HepG2 (cell line): ENCODE data around the gene ZKSCAN8. TPM values are rescaled to one million over a fixed set of nuclear protein-coding genes. Genes with fewer than 3 reads are reported as not detected.

Experiments used
- CCAR2 ChIP-seq: fragments of 200-400 bp; formaldehyde crosslinking; optimal IDR thresholded peaks from 2 replicates; pipeline ENCODE3; 2018; ENCODE audit warnings: low read depth, mild to moderate bottlenecking, low read length, moderate library complexity
- E2F5 ChIP-seq: sonication (generic); formaldehyde crosslinking; conservative IDR thresholded peaks from 2 replicates; pipeline ENCODE4 v1.4.0; 2020; ENCODE audit warnings: missing genetic modification reagents
- GLI4 ChIP-seq: sonication (generic); formaldehyde crosslinking; IDR thresholded peaks from 2 replicates; pipeline ENCODE4 v1.5.1; 2020; ENCODE audit warnings: missing genetic modification reagents, mild to moderate bottlenecking, moderate library complexity, borderline replicate concordance
- SMYD3 ChIP-seq: sonication (generic); formaldehyde crosslinking; IDR thresholded peaks from 2 replicates; pipeline ENCODE4 v1.8.1; 2023; ENCODE audit warnings: mild to moderate bottlenecking, missing genetic modification reagents
- TAF15 ChIP-seq: fragments of 200-400 bp; formaldehyde crosslinking; IDR thresholded peaks from one replicate; pipeline ENCODE4 v1.6.1; 2018; ENCODE audit warnings: mild to moderate bottlenecking, low read depth, low read length; ENCODE audit not compliant: poor library complexity, severe bottlenecking
- TOPORS ChIP-seq: sonication (generic); formaldehyde crosslinking; IDR thresholded peaks from 2 replicates; pipeline ENCODE4 v1.8.0; 2023; ENCODE audit warnings: mild to moderate bottlenecking, missing genetic modification reagents
- ZNF225 ChIP-seq: sonication (generic); formaldehyde crosslinking; IDR thresholded peaks from 2 replicates; pipeline ENCODE4 v1.4.0; 2020; ENCODE audit warnings: mild to moderate bottlenecking, missing genetic modification reagents
- ZNF30 ChIP-seq: sonication (generic); formaldehyde crosslinking; IDR thresholded peaks from 2 replicates; pipeline ENCODE4 v1.5.0; 2020; ENCODE audit warnings: mild to moderate bottlenecking, missing genetic modification reagents
- ZNF331 ChIP-seq: sonication (generic); formaldehyde crosslinking; IDR thresholded peaks from 2 replicates; pipeline ENCODE4 v1.4.0; 2020; ENCODE audit warnings: missing genetic modification reagents
- ZNF678 ChIP-seq: sonication (generic); formaldehyde crosslinking; IDR thresholded peaks from 2 replicates; pipeline ENCODE4 v1.4.0; 2020; ENCODE audit warnings: mild to moderate bottlenecking, missing genetic modification reagents
- ZNF704 ChIP-seq: sonication (generic); formaldehyde crosslinking; IDR thresholded peaks from 2 replicates; pipeline ENCODE4 v1.8.1; 2023; ENCODE audit warnings: mild to moderate bottlenecking, inconsistent platforms, moderate library complexity, missing genetic modification reagents, borderline replicate concordance
- ZSCAN20 ChIP-seq: sonication (generic); formaldehyde crosslinking; IDR thresholded peaks from 2 replicates; pipeline ENCODE4 v1.4.0; 2020; ENCODE audit warnings: missing genetic modification reagents, mild to moderate bottlenecking, borderline replicate concordance
- ZSCAN31 ChIP-seq: sonication (generic); formaldehyde crosslinking; IDR thresholded peaks from 2 replicates; pipeline ENCODE4 v1.5.0; 2020; ENCODE audit warnings: low read depth, mild to moderate bottlenecking, missing genetic modification reagents
- polyA plus RNA-seq, 8 experiments: library from polyadenylated mRNA; depleted of rRNA in 3 of 8; stranded (reverse) in 7 of 8; unstranded in 1 of 8; fragments of >200 nt; fragmentation: Illumina TruSeq in 4 of 8; extraction: Trizol in 4 of 8; gene quantifications; 2 replicates each; pipeline versions ENCODE4 v1.2.1 to v1.2.3, GENCODE V29; 2011 to 2016; ENCODE audit warnings: low read depth in 4 of 8, missing spikeins in 1 of 8, mixed read lengths in 1 of 8; ENCODE audit not compliant: insufficient read depth in 1 of 8
- total RNA-seq, 5 experiments: library from RNA; depleted of rRNA; stranded (reverse); fragments of >200 nt; fragmentation: Illumina TruSeq; extraction: Trizol; gene quantifications; 2 replicates each; pipeline ENCODE4 v1.2.3, GENCODE V29; 2016; ENCODE audit warnings: low read depth in 1 of 5
- TF ChIP-seq, protein P1 (sequence below): fragments of 450-650 bp; IDR thresholded peaks from 2 replicates; pipeline ENCODE4 v1.6.1; 2017
- TF ChIP-seq, protein P2 (sequence below): sonication (generic); formaldehyde crosslinking; IDR thresholded peaks from 2 replicates; pipeline ENCODE4 v1.5.0; 2020; ENCODE audit warnings: mild to moderate bottlenecking, missing genetic modification reagents, borderline replicate concordance
- TF ChIP-seq, protein P3 (sequence below): sonication (generic); formaldehyde crosslinking; IDR thresholded peaks from 2 replicates; pipeline ENCODE4 v1.4.0; 2020; ENCODE audit warnings: missing genetic modification reagents

The ZKSCAN8 gene
- total and polyA plus RNA-seq, 2 of the 13 experiments (the other 11 are each of a cell fraction or from before 2014, with no cell fraction given), result 12.4 to 20.9 TPM

DNA sequence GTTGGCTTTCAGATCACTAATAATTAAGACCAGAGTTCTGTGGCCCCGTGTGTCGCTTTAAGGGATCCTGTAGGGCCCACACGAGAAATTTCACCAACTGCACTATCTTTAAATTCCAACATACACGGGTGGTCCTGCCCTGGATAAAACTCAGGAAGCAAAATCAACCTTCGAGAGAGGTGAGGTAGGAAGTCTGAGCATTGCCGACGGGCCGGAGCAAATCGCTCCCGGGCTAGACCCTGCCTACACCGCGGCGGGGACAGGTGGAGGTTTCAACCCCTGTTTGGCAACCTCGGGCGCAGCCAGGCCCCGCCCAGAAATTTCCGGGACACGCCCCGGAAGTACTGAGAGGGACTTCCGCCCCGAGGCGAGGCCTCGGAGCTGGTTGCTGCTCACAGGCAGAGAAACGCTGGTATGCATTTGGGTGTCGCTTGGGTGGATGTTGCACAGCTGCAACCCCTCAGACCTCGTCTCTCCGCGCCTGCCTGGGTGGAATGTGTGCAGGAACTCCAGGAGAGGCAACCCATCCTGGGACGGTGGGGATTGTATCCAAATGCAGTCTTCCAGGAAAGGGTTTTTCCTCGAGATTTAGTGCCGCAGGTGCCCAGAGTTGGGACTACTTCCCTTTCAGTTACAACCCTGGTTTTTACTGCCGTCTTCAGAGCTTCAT lies 19.9 kb downstream of the ZKSCAN8 start (continued):
- no peak for TF ChIP-seq TAF15
- TF ChIP-seq, protein P1, sequence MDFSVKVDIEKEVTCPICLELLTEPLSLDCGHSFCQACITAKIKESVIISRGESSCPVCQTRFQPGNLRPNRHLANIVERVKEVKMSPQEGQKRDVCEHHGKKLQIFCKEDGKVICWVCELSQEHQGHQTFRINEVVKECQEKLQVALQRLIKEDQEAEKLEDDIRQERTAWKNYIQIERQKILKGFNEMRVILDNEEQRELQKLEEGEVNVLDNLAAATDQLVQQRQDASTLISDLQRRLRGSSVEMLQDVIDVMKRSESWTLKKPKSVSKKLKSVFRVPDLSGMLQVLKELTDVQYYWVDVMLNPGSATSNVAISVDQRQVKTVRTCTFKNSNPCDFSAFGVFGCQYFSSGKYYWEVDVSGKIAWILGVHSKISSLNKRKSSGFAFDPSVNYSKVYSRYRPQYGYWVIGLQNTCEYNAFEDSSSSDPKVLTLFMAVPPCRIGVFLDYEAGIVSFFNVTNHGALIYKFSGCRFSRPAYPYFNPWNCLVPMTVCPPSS, result no peak
- TF ChIP-seq, protein P2, sequence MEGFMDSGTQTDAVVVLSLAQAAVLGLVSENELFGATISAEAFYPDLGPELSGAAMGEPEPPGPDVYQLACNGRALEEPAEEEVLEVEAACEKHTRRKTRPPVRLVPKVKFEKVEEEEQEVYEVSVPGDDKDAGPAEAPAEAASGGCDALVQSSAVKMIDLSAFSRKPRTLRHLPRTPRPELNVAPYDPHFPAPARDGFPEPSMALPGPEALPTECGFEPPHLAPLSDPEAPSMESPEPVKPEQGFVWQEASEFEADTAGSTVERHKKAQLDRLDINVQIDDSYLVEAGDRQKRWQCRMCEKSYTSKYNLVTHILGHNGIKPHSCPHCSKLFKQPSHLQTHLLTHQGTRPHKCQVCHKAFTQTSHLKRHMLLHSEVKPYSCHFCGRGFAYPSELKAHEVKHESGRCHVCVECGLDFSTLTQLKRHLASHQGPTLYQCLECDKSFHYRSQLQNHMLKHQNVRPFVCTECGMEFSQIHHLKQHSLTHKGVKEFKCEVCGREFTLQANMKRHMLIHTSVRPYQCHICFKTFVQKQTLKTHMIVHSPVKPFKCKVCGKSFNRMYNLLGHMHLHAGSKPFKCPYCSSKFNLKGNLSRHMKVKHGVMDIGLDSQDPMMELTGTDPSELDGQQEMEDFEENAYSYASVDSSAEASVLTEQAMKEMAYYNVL (CRISPR knock-in tag), result 0 out of 2 replicates have a peak, but pooled peaks have one; percentile 53
- no peak for TF ChIP-seq CCAR2
- TF ChIP-seq ZSCAN31 (CRISPR knock-in tag), result peak; percentile 54; the same call in 1 of the 2 replicates
- peak; percentile 84 for TF ChIP-seq ZNF704
- TF ChIP-seq E2F5 (CRISPR knock-in tag), result no peak
- TF ChIP-seq ZNF30 (CRISPR knock-in tag), result no peak
- TF ChIP-seq GLI4, result peak; percentile 77; the same call in 1 of the 2 replicates
- no peak; the same call in 1 of the 2 replicates for TF ChIP-seq TOPORS (CRISPR knock-in tag)
- TF ChIP-seq ZNF331 (CRISPR knock-in tag), result peak; percentile 75; the same call in 1 of the 2 replicates
- peak; percentile 39; the same call in 1 of the 2 replicates for TF ChIP-seq ZSCAN20 (CRISPR knock-in tag)
- TF ChIP-seq ZNF225 (CRISPR knock-in tag), result 0 out of 2 replicates have a peak, but pooled peaks have one; percentile 82
- TF ChIP-seq ZNF678, result no peak
- TF ChIP-seq SMYD3 (CRISPR knock-in tag), result no peak
- TF ChIP-seq, protein P3, sequence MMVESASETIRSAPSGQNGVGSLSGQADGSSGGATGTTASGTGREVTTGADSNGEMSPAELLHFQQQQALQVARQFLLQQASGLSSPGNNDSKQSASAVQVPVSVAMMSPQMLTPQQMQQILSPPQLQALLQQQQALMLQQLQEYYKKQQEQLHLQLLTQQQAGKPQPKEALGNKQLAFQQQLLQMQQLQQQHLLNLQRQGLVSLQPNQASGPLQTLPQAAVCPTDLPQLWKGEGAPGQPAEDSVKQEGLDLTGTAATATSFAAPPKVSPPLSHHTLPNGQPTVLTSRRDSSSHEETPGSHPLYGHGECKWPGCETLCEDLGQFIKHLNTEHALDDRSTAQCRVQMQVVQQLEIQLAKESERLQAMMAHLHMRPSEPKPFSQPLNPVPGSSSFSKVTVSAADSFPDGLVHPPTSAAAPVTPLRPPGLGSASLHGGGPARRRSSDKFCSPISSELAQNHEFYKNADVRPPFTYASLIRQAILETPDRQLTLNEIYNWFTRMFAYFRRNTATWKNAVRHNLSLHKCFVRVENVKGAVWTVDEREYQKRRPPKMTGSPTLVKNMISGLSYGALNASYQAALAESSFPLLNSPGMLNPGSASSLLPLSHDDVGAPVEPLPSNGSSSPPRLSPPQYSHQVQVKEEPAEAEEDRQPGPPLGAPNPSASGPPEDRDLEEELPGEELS (CRISPR knock-in tag), result 0 out of 2 replicates have a peak, but pooled peaks have one; percentile 30
